ENCODE data around the gene PTPRD.

PTPRD gene

DNA sequence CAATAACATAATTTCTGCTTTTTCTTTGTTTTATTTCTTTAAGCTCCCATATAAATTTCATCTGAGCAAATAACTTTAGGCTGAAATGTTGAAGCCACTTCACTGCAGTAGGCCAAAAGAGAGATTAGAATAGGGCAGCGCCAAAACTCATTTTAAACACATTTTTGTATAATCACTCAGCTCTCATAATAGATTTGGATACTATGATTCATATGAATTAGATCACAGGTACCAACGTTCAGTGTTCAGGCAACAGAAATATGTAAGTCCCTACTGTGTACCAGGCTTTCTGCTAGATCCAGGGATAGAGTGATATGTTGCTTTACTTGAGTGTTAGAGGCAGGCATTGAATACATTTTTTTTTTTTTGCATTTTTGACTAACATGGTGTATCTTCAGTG is 370.5 kb downstream of the PTPRD start:
- TF ChIP-seq, protein P1, sequence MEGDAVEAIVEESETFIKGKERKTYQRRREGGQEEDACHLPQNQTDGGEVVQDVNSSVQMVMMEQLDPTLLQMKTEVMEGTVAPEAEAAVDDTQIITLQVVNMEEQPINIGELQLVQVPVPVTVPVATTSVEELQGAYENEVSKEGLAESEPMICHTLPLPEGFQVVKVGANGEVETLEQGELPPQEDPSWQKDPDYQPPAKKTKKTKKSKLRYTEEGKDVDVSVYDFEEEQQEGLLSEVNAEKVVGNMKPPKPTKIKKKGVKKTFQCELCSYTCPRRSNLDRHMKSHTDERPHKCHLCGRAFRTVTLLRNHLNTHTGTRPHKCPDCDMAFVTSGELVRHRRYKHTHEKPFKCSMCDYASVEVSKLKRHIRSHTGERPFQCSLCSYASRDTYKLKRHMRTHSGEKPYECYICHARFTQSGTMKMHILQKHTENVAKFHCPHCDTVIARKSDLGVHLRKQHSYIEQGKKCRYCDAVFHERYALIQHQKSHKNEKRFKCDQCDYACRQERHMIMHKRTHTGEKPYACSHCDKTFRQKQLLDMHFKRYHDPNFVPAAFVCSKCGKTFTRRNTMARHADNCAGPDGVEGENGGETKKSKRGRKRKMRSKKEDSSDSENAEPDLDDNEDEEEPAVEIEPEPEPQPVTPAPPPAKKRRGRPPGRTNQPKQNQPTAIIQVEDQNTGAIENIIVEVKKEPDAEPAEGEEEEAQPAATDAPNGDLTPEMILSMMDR (IDR thresholded peaks at IDR 0.05; ENCODE audit: low read depth, low read length, missing control alignments), result no peak
- in situ Hi-C loops (cut with HindIII; ENCODE audit: low sequenced_read_pairs), result no loop called here

DNA sequence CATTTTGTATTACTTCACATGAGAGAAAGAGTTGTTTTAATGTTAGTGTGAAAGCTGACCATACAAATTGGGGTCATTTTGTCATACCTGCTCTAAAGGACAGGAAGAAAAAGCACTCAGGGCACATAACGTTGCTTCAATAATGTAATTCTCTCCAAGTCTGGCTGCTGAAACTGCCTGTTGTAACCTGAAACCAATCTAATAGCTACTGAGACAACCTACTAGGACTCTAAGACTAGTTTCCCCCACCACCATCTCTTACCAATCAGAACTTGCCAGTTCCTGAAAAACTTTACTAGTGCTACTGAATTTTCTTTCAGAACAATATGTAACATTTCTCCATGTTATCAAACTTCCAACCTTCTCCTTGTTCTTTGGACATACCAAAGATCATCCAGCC is 374.7 kb downstream of the PTPRD start:
- in situ Hi-C loops (cut with HindIII; ENCODE audit: low sequenced_read_pairs), result no loop called here
- no peak for DNase-seq (ENCODE audit: low read depth)

More for the DNA sequence above, 370.5 kb downstream of the PTPRD start:
- no peak for DNase-seq (ENCODE audit: low read depth)
- H3K4me3 ChIP-seq (ENCODE audit: low read depth, low read length), result no peak overlapping the region

DNA sequence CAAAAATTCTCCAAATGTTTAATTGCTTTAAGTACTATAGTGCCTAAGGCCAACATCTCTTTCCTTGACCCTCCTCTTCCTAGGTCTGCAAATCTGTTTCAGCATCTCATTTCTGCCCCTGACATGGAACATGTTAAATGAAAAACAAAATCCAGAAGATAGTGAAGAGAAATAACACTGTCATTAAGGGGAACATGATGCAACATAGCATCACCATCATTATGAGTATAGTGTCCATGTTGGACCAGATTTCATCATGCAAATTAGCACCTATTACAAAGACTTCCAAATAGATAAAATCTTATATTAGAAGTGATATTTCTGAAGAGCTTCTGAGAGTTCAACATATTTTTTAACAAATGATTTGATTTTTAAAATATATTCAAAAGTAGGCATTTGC is 375.2 kb downstream of the PTPRD start:
- in situ Hi-C loops (cut with HindIII; ENCODE audit: low sequenced_read_pairs), result no loop called here
- TF ChIP-seq, protein P1 (IDR thresholded peaks at IDR 0.05; ENCODE audit: low read depth, low read length, missing control alignments), result no peak
- H3K4me3 ChIP-seq (ENCODE audit: low read depth, low read length), result no peak overlapping the region
- DNase-seq (ENCODE audit: low read depth), result no peak

More for the DNA sequence above, 374.7 kb downstream of the PTPRD start:
- no peak overlapping the region for H3K4me3 ChIP-seq (ENCODE audit: low read depth, low read length)
- TF ChIP-seq, protein P1 (IDR thresholded peaks at IDR 0.05; ENCODE audit: low read depth, low read length, missing control alignments), result no peak

DNA sequence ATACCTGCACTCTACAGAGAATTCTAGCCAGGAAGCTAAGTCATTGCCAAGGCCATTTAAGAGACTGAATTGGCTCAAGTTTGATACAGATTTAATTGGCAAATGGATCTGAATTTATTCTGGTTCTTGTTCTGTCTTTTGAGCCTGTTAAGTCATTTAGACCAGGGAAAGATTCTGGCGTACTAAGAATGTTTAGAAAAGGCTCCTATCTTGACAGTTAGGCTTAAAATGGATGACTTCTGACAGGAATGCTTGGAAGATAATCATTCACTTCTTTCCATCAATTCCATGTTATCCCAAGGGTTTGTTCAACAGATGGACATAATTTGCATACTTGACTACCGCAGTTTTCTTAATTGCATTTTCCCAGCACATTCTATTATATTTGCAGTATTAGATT is 376.6 kb downstream of the PTPRD start:
- in situ Hi-C loops (cut with HindIII; ENCODE audit: low sequenced_read_pairs), result no loop called here

DNA sequence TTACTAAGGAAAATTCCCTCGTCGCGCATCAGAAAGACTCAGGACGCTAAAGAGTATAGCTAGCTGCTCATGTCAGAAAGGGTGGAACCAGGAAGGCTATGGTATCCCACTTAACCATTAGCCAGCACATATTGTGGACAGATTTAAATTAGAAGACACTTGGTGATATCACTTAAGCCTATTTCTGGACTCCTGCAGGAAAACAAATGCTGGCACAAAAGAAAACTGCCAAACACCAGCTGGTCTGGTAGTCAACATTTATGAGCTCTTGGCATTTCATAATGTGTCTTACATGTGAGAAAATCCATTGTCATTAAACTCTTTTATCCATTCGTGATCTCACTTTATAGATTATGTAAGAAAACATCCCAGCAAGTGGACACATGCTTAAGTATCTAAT is 377.4 kb downstream of the PTPRD start:
- H3K4me3 ChIP-seq (ENCODE audit: low read depth, low read length), result no peak overlapping the region
- in situ Hi-C loops (cut with HindIII; ENCODE audit: low sequenced_read_pairs), result no loop called here
- DNase-seq (ENCODE audit: low read depth), result no peak
- TF ChIP-seq, protein P1 (IDR thresholded peaks at IDR 0.05; ENCODE audit: low read depth, low read length, missing control alignments), result no peak

More for the DNA sequence above, 376.6 kb downstream of the PTPRD start:
- TF ChIP-seq, protein P1 (IDR thresholded peaks at IDR 0.05; ENCODE audit: low read depth, low read length, missing control alignments), result no peak
- H3K4me3 ChIP-seq (ENCODE audit: low read depth, low read length), result no peak overlapping the region
- no peak for DNase-seq (ENCODE audit: low read depth)

DNA sequence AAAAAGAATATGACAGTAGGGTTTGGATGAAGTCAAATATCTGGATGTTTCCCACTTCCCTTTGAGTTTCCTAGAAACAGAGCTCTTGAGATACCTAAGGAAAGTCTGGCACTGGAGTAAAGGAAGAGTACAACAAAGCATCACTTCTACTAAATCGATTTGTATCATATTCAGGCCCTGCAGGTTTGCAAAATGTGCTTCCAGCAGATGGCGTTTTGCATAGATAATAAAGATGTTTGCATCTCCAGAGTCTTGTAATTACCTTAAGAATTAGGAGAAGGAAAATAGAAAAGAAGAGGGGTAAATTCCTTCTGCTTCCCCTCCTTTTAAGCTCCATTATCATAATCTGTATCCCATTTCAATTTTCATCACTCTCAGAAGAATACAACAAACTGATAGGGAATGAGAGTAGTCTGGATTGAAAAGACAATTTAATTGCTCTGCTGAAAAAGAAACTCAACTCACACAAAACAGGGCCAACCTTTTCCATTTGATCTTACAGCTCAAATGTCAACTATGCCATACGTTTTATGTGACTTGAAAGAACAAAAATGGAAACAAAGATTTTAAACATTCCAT is 380.4 kb downstream of the PTPRD start:
- TF ChIP-seq, protein P1 (IDR thresholded peaks at IDR 0.05; ENCODE audit: low read depth, low read length, missing control alignments), result peak; percentile 44
- DNase-seq (ENCODE audit: low read depth), result no peak
- no peak overlapping the region for H3K4me3 ChIP-seq (ENCODE audit: low read depth, low read length)
- in situ Hi-C loops (cut with HindIII; ENCODE audit: low sequenced_read_pairs), result no loop called here
